Measurements from ENCODE around the gene TNPO1. TPM values are rescaled to one million over a fixed set of nuclear protein-coding genes. Genes with fewer than 3 reads are reported as not detected.

Gene TNPO1
- total and polyA plus RNA-seq, 2 of the 13 experiments (the other 11 are each of a cell fraction or from before 2014, with no cell fraction given): 26.7 to 123 TPM

DNA sequence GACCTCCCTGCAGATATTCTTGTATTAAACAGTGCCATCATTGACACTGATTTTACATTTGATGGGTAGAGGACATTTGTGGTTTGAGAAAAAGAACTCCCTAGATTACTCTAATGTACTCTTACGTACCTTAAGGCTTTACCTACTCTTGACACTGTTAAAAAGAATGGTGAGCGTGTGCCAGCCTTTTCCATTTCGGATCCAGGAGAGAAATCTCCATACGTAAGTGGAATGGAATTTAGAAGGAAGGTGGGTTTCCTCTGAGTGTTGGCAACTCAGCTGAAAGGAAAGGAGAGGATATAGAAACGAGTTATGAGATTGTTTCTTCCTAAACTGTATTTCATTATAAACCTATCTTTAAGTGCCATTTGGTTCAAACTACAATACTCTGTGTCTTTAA lies 40.9 kb downstream of the TNPO1 start:
- intact Hi-C loops (cut with micrococcal nuclease; ENCODE audit: unreplicated experiment): no loop called here

More for the DNA sequence above, 40.9 kb downstream of the TNPO1 start:
- no peak overlapping the region for H3K9ac ChIP-seq (ENCODE audit: insufficient read depth, low read depth, low read length)
- peaks cover 63% of the 10 kb centered on the region for H3K79me2 ChIP-seq (ENCODE audit: insufficient read depth, low read length)
- TF ChIP-seq ZSCAN20 (CRISPR knock-in tag; IDR thresholded peaks at IDR 0.05; ENCODE audit: borderline replicate concordance): no peak
- no peak for TF ChIP-seq ZNF430 (CRISPR knock-in tag; IDR thresholded peaks at IDR 0.05)
- TF ChIP-seq, protein P1, sequence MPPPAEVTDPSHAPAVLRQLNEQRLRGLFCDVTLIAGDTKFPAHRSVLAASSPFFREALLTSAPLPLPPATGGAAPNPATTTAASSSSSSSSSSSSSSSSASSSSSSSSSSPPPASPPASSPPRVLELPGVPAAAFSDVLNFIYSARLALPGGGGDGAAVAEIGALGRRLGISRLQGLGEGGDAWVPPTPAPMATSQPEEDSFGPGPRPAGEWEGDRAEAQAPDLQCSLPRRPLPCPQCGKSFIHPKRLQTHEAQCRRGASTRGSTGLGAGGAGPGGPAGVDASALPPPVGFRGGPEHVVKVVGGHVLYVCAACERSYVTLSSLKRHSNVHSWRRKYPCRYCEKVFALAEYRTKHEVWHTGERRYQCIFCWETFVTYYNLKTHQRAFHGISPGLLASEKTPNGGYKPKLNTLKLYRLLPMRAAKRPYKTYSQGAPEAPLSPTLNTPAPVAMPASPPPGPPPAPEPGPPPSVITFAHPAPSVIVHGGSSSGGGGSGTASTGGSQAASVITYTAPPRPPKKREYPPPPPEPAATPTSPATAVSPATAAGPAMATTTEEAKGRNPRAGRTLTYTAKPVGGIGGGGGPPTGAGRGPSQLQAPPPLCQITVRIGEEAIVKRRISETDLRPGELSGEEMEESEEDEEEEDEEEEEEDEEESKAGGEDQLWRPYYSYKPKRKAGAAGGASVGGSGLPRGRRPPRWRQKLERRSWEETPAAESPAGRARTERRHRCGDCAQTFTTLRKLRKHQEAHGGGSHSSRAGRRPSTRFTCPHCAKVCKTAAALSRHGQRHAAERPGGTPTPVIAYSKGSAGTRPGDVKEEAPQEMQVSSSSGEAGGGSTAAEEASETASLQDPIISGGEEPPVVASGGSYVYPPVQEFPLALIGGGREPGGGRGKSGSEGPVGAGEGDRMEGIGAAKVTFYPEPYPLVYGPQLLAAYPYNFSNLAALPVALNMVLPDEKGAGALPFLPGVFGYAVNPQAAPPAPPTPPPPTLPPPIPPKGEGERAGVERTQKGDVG (CRISPR knock-in tag; IDR thresholded peaks at IDR 0.05; ENCODE audit: borderline replicate concordance): no peak
- TF ChIP-seq MAZ (IDR thresholded peaks at IDR 0.05; ENCODE audit: borderline replicate concordance, low read depth, low read length): no peak
- no peak for TF ChIP-seq MAZ (CRISPR knock-in tag; IDR thresholded peaks at IDR 0.05; ENCODE audit: low read depth)
- no peak for TF ChIP-seq ZNF766 (CRISPR knock-in tag; IDR thresholded peaks at IDR 0.05; ENCODE audit: borderline replicate concordance)
- no peak for TF ChIP-seq KAT7 (CRISPR knock-in tag; IDR thresholded peaks at IDR 0.05; ENCODE audit: borderline replicate concordance)
- no peak for TF ChIP-seq FOSL2 (CRISPR knock-in tag; IDR thresholded peaks at IDR 0.05)
- TF ChIP-seq, protein P2, sequence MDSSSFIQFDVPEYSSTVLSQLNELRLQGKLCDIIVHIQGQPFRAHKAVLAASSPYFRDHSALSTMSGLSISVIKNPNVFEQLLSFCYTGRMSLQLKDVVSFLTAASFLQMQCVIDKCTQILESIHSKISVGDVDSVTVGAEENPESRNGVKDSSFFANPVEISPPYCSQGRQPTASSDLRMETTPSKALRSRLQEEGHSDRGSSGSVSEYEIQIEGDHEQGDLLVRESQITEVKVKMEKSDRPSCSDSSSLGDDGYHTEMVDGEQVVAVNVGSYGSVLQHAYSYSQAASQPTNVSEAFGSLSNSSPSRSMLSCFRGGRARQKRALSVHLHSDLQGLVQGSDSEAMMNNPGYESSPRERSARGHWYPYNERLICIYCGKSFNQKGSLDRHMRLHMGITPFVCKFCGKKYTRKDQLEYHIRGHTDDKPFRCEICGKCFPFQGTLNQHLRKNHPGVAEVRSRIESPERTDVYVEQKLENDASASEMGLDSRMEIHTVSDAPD (CRISPR knock-in tag; IDR thresholded peaks at IDR 0.05): no peak
- TF ChIP-seq, protein P3, sequence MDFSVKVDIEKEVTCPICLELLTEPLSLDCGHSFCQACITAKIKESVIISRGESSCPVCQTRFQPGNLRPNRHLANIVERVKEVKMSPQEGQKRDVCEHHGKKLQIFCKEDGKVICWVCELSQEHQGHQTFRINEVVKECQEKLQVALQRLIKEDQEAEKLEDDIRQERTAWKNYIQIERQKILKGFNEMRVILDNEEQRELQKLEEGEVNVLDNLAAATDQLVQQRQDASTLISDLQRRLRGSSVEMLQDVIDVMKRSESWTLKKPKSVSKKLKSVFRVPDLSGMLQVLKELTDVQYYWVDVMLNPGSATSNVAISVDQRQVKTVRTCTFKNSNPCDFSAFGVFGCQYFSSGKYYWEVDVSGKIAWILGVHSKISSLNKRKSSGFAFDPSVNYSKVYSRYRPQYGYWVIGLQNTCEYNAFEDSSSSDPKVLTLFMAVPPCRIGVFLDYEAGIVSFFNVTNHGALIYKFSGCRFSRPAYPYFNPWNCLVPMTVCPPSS (IDR thresholded peaks at IDR 0.05): no peak
- TF ChIP-seq SMC3 (IDR thresholded peaks at IDR 0.05; ENCODE audit: low read length): no peak
- TF ChIP-seq GZF1 (CRISPR knock-in tag; IDR thresholded peaks at IDR 0.05): no peak
- no peak for TF ChIP-seq YY1 (IDR thresholded peaks at IDR 0.05; ENCODE audit: insufficient read depth, insufficient replicate concordance, low read depth, low read length)
- no peak for TF ChIP-seq CREM (IDR thresholded peaks at IDR 0.05)
- no peak for TF ChIP-seq CREM (CRISPR knock-in tag; IDR thresholded peaks at IDR 0.05)
- TF ChIP-seq SP2 (CRISPR knock-in tag; IDR thresholded peaks at IDR 0.05): no peak
- no peak for TF ChIP-seq DPF2 (CRISPR knock-in tag; IDR thresholded peaks at IDR 0.05; ENCODE audit: borderline replicate concordance, low read depth)
- TF ChIP-seq EED (CRISPR knock-in tag; IDR thresholded peaks at IDR 0.05): no peak
- no peak for TF ChIP-seq NCOA5 (CRISPR knock-in tag; IDR thresholded peaks at IDR 0.05)
- H3K27me3 ChIP-seq (ENCODE audit: control insufficient read depth in 1 of 2, insufficient read depth in 2 of 2, low read length in 2 of 2): no peaks in the 10 kb centered on the region
- CTCF ChIA-PET (ENCODE audit: low intra/inter-chr PET ratio, low total read pairs): no interaction called here
- H3K4me3 ChIP-seq (replicated peaks in 1 of 3; ENCODE audit: insufficient read depth in 1 of 3, low read depth in 2 of 3, low read length in 3 of 3): no peak overlapping the region
- in situ Hi-C loops (cut with HindIII; ENCODE audit: extremely low pct_ligation_motif_present, low pct_unique_long_range_greater_than_20kb): no loop called here
- peaks cover 14 to 69% of the 10 kb centered on the region in 2 experiments for H3K36me3 ChIP-seq (replicated peaks in 1 of 2; ENCODE audit: control insufficient read depth in 1 of 2, insufficient read depth in 2 of 2, low read length in 2 of 2)
- peaks cover 22% of the 10 kb centered on the region; the same call in 1 of the 2 replicates for H4K20me1 ChIP-seq (ENCODE audit: insufficient read depth, low read length)
- H2AFZ ChIP-seq (ENCODE audit: low read length): no peak overlapping the region
- BruUV-seq (replicated peaks): no TSS peak
- ATAC-seq: no peak
- WGBS (ENCODE audit: low lambda C conversion rate): 98% methylated on average over 5 of the region's 5 CpGs
- POLR2A ChIA-PET: interaction anchor here (1.5 kb wide), 1 partner anchor 9 kb away, joined by 3 read pairs; no protein-coding TSS in a partner anchor
- no peak overlapping the region for H3K27ac ChIP-seq (ENCODE audit: extremely low read length, insufficient read depth, low read length)
- no peak overlapping the region for H3K4me2 ChIP-seq (ENCODE audit: low read depth, low read length)
- peaks cover 11% of the 10 kb centered on the region for H3K4me1 ChIP-seq (ENCODE audit: insufficient read depth, low read length)
- FAIRE-seq: no peak
- DNase-seq (ENCODE audit: low spot score): no peak
- H3K9me3 ChIP-seq (ENCODE audit: low read length): no peaks in the 10 kb centered on the region
